HG03060 (cell line): ENCODE data around the gene WDR81.

Source experiments
- ATAC-seq: cut with Tn5 transposase; IDR thresholded peaks from one replicate; pipeline ENCODE4 v1.9.1; 2021; ENCODE audit warnings: low read depth, moderate number of reproducible peaks; ENCODE audit not compliant: unreplicated experiment

WDR81 gene

GRCh38 chr17:1774390-1775176 lies 50.1 kb downstream of the WDR81 start:
- no peak for ATAC-seq

- ATAC-seq, result no peak
Observed at GRCh38 chr17:1776328-1776727, 51.8 kb downstream of the WDR81 start.

GRCh38 chr17:1776857-1777256 lies 52.4 kb downstream of the WDR81 start:
- ATAC-seq, result no peak

GRCh38 chr17:1779571-1780131 lies 55.1 kb downstream of the WDR81 start:
- ATAC-seq, result no peak

GRCh38 chr17:1782171-1782567 lies 57.7 kb downstream of the WDR81 start:
- ATAC-seq, result no peak

- no peak for ATAC-seq
Observed at GRCh38 chr17:1783271-1783670, 58.8 kb downstream of the WDR81 start.

- no peak for ATAC-seq
Observed at GRCh38 chr17:1783834-1784611, 59.5 kb downstream of the WDR81 start.

- no peak for ATAC-seq
Observed at GRCh38 chr17:1785930-1786329, 61.4 kb downstream of the WDR81 start.

- no peak for ATAC-seq
Observed at GRCh38 chr17:1786708-1787107, 62.2 kb downstream of the WDR81 start.

- ATAC-seq, result no peak
Observed at GRCh38 chr17:1787301-1787902, 62.9 kb downstream of the WDR81 start.
